DOHH2 (cell line): ENCODE results near the gene MYBPC3.

ENCODE experiments used
- H3F3A ChIP-seq: fragments of 200-600 bp; sonication (generic), shearing (Covaris generic); 2 replicates; pipeline ENCODE4 v1.6.0; 2016; ENCODE audit warnings: antibody characterized with exemption, mild to moderate bottlenecking; ENCODE audit not compliant: control insufficient read depth, insufficient read depth
- H3K27ac ChIP-seq: fragments of 200-600 bp; sonication (generic); 2 replicates; pipeline ENCODE4 v1.5.1; 2014; ENCODE audit warnings: low read depth, mild to moderate bottlenecking, low read length, moderate library complexity
- H3K27me3 ChIP-seq: fragments of 200-600 bp; sonication (generic); 2 replicates; pipeline ENCODE4 v1.6.1; 2014; ENCODE audit warnings: mild to moderate bottlenecking, low read length, mixed read lengths; ENCODE audit not compliant: control insufficient read depth
- H3K36me3 ChIP-seq: fragments of 200-600 bp; sonication (generic); 2 replicates; pipeline ENCODE4 v1.6.1; 2014; ENCODE audit warnings: mild to moderate bottlenecking, low read length, moderate library complexity, mixed read lengths; ENCODE audit not compliant: control insufficient read depth
- H3K4me1 ChIP-seq: fragments of 200-600 bp; sonication (generic); 2 replicates; pipeline ENCODE4 v1.6.1; 2014; ENCODE audit warnings: mild to moderate bottlenecking, low read length, mixed read lengths; ENCODE audit not compliant: control insufficient read depth
- H3K4me2 ChIP-seq: fragments of 200-600 bp; sonication (generic); 2 replicates; pipeline ENCODE4 v1.6.0; 2014; ENCODE audit warnings: mild to moderate bottlenecking, low read length, moderate library complexity
- H3K4me3 ChIP-seq: fragments of 200-600 bp; sonication (generic); 2 replicates; pipeline ENCODE4 v1.5.1; 2014; ENCODE audit warnings: mild to moderate bottlenecking, low read length, mixed read lengths
- H3K79me2 ChIP-seq: fragments of 200-600 bp; sonication (generic); 2 replicates; pipeline ENCODE4 v1.6.1; 2014; ENCODE audit warnings: mild to moderate bottlenecking, low read length, mixed read lengths; ENCODE audit not compliant: control insufficient read depth
- H3K9me2 ChIP-seq: fragments of 200-600 bp; sonication (generic); replicated peaks from 2 replicates; pipeline ENCODE4 v1.6.1; 2014; ENCODE audit warnings: mild to moderate bottlenecking, low read length, mixed read lengths; ENCODE audit not compliant: control insufficient read depth
- H3K9me3 ChIP-seq: fragments of 200-600 bp; sonication (generic); 2 replicates; pipeline ENCODE4 v1.6.1; 2014; ENCODE audit warnings: antibody characterized with exemption, low read length, mixed read lengths; ENCODE audit not compliant: control insufficient read depth, insufficient read depth
- H4K20me1 ChIP-seq: fragments of 200-600 bp; sonication (generic); 2 replicates; pipeline ENCODE4 v1.6.0; 2014; ENCODE audit warnings: low read depth, mild to moderate bottlenecking, antibody characterized with exemption, low read length, moderate library complexity; ENCODE audit not compliant: control insufficient read depth, insufficient read depth
- EZH2phosphoT487 ChIP-seq: fragments of 200-600 bp; sonication (generic); IDR thresholded peaks from 2 replicates; pipeline ENCODE4 v1.6.1; 2017; ENCODE audit warnings: borderline replicate concordance, mild to moderate bottlenecking, antibody characterized with exemption, low read length, moderate library complexity, mixed read lengths
- TF ChIP-seq, protein P1 (sequence below): fragments of 200-600 bp; sonication (generic); IDR thresholded peaks from one replicate; pipeline ENCODE4 v1.5.1; 2014; ENCODE audit warnings: antibody characterized with exemption, mild to moderate bottlenecking, low read depth, low read length; ENCODE audit not compliant: poor library complexity, severe bottlenecking

MYBPC3 gene

DNA sequence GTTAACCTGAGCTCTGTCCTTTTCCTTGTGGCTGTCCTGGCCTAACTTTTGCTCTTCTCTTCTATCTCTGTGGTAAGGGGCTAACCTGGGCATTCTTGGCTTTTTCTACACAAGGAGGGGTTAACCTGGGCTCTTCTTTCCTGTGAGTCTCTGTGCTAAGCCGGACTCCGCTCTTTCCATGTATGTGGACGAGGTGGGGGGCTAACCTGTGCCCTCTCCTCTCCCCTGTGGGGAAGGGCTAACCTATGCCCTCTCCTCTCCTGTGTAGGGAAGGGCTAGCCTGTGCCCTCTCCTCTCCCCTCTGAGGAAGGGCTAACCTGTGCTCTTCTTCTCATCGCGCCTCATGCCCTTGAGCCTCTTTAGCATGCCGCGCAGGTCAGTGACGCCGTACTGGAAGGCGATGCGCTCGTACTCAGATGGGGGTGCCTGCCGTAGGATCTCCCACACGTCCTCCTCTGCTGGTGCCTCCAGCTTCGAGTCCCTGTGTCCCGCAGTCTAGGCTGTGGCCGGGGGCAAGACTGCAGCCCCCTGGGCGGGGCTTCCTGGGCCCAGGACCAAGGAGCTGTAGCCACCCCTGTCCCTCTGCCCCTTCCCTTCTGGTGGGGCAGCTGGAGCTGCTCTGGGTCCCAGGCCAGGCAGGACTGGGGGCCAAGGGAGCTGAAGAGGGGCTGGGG is 6.5 kb downstream of the MYBPC3 start:
- Histone ChIP-seq H3K79me2 (no peaks in the 10 kb centered on the region), H3F3A (no peaks in the 10 kb centered on the region), H3K4me1 (no peaks in the 10 kb centered on the region), H3K4me3 (no peak overlapping the region), H3K9me3 (no peaks in the 10 kb centered on the region), H3K4me2 (no peak overlapping the region), H4K20me1 (no peaks in the 10 kb centered on the region), H3K27ac (no peak overlapping the region), H3K9me2 (no peaks in the 10 kb centered on the region), H3K27me3 (no peaks in the 10 kb centered on the region), H3K36me3 (no peaks in the 10 kb centered on the region)
- TF ChIP-seq, protein P1, sequence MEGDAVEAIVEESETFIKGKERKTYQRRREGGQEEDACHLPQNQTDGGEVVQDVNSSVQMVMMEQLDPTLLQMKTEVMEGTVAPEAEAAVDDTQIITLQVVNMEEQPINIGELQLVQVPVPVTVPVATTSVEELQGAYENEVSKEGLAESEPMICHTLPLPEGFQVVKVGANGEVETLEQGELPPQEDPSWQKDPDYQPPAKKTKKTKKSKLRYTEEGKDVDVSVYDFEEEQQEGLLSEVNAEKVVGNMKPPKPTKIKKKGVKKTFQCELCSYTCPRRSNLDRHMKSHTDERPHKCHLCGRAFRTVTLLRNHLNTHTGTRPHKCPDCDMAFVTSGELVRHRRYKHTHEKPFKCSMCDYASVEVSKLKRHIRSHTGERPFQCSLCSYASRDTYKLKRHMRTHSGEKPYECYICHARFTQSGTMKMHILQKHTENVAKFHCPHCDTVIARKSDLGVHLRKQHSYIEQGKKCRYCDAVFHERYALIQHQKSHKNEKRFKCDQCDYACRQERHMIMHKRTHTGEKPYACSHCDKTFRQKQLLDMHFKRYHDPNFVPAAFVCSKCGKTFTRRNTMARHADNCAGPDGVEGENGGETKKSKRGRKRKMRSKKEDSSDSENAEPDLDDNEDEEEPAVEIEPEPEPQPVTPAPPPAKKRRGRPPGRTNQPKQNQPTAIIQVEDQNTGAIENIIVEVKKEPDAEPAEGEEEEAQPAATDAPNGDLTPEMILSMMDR, result no peak
- TF ChIP-seq EZH2phosphoT487, result no peak

DNA sequence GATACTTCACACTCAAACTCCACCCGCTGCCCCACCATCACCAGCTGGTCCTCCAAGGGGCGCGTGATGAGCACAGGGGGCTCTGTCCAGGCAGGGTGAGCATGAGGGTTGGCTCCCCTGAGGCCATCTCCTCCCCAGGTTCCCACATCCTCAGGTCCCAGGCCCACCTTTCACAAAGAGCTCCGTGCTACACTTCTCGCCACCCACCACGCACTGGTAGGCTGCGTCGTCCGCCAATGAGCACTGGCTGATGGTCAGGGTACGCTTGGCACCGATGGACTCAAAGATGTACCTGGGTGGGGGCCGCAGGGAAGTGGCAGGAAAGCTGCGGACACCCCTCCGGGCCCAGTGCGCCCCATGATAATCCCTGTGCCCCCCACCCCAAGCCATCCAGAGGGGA is 9.6 kb downstream of the MYBPC3 start:
- no peaks in the 10 kb centered on the region for H3K4me1 ChIP-seq
- no peaks in the 10 kb centered on the region for H3K9me3 ChIP-seq
- H4K20me1 ChIP-seq, result no peaks in the 10 kb centered on the region
- H3K4me3 ChIP-seq, result no peak overlapping the region
- no peak for TF ChIP-seq EZH2phosphoT487
- TF ChIP-seq, protein P1, result no peak
- H3K4me2 ChIP-seq, result no peak overlapping the region
- no peaks in the 10 kb centered on the region for H3K79me2 ChIP-seq
- no peaks in the 10 kb centered on the region for H3F3A ChIP-seq
- H3K36me3 ChIP-seq, result no peaks in the 10 kb centered on the region
- H3K27me3 ChIP-seq, result no peaks in the 10 kb centered on the region
- no peak overlapping the region for H3K27ac ChIP-seq
- H3K9me2 ChIP-seq, result no peaks in the 10 kb centered on the region

DNA sequence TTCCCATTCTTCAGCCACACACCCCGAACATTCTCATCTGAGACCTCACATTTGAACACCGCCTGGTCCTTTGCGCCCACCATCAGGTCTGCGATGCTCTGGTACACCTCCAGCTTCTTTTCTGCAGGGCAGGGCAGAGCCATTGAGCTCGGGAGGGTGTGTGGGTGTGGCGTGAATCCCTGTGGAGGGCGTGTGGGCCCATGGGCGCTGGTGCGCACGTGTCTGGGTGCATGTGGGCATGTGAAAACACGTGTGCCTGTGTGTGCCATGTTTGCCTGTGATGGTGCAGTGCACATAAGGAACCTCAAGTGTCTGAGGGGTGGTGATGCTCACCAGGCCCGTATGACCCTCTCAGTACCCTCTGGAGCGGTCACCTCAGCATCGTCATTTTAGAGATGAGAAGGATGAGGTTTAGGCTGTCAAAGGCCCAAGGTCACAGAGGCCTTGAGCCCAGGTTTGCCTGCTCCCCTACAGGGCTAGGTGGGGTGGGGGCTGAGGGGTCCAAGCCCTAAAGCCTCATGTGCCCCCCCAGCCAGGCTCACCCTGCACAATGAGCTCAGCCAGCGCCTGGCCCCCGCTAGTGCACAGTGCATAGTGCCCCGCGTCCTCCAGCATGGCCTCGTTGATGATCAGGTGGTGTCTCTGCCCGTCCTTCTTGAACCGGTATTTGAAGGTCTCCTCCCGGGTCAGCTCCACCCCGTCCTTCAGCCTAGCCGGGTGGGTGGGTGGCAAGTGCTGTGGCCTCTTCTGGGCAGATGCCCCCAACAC is 10.3 kb downstream of the MYBPC3 start:
- Histone ChIP-seq H3K9me2 (no peaks in the 10 kb centered on the region), H3K27me3 (no peaks in the 10 kb centered on the region), H3K36me3 (no peaks in the 10 kb centered on the region), H4K20me1 (no peaks in the 10 kb centered on the region), H3K4me1 (no peaks in the 10 kb centered on the region), H3K9me3 (no peaks in the 10 kb centered on the region), H3K4me3 (no peak overlapping the region), H3K79me2 (no peaks in the 10 kb centered on the region), H3K4me2 (no peak overlapping the region), H3F3A (no peaks in the 10 kb centered on the region), H3K27ac (no peak overlapping the region)
- no peak for TF ChIP-seq EZH2phosphoT487
- TF ChIP-seq, protein P1, result no peak
